ENCODE results near the gene IFNL3.
"Not testable (repeated sequence)": the region's sequence is repeated elsewhere in the genome, so short reads cannot be mapped to it uniquely, and the experiment has no call there.

The IFNL3 gene

GRCh38 chr19:39252458-39252857 is 7.7 kb upstream of the IFNL3 start:
- DNase-seq: no peak

- no peak for DNase-seq
Measured at GRCh38 chr19:39251846-39252245, 7.0 kb upstream of the IFNL3 start.

- no peak for DNase-seq
Measured at GRCh38 chr19:39251081-39251480, 6.3 kb upstream of the IFNL3 start.

- DNase-seq: no peak
Measured at GRCh38 chr19:39248806-39249205, 4.0 kb upstream of the IFNL3 start, which contains the start of gene IFNL4. IFNL4 (minus strand) TSS chr19:39248856.

GRCh38 chr19:39247701-39248664 is 3.2 kb upstream of the IFNL3 start:
- no peak for DNase-seq

- no peak for DNase-seq
Measured at GRCh38 chr19:39246951-39247669, 2.3 kb upstream of the IFNL3 start.

- not testable (repeated sequence) for DNase-seq
Measured at GRCh38 chr19:39245166-39245565, 360 bp upstream of the IFNL3 start.

- not testable (repeated sequence) for DNase-seq
Measured at GRCh38 chr19:39243741-39244140, 1.1 kb downstream of the IFNL3 start.

GRCh38 chr19:39240421-39240820 is 4.4 kb downstream of the IFNL3 start:
- no peak for DNase-seq

GRCh38 chr19:39238944-39239343 is 5.9 kb downstream of the IFNL3 start:
- no peak for DNase-seq

GRCh38 chr19:39238209-39238608 is 6.6 kb downstream of the IFNL3 start:
- DNase-seq: no peak

- DNase-seq: peak in 1 of 2 donors; percentile 39
Measured at GRCh38 chr19:39237200-39238184, 7.3 kb downstream of the IFNL3 start.

GRCh38 chr19:39236527-39236926 is 8.3 kb downstream of the IFNL3 start:
- DNase-seq: no peak

- DNase-seq: no peak
Measured at GRCh38 chr19:39232708-39233107, 12.1 kb downstream of the IFNL3 start.

GRCh38 chr19:39230096-39230764 is 14.6 kb downstream of the IFNL3 start:
- DNase-seq: no peak

GRCh38 chr19:39224910-39225309 is 19.9 kb downstream of the IFNL3 start:
- no peak for DNase-seq

GRCh38 chr19:39223703-39224279 is 21.0 kb downstream of the IFNL3 start:
- DNase-seq: no peak

GRCh38 chr19:39219108-39219507 is 25.7 kb downstream of the IFNL3 start:
- DNase-seq: not testable (repeated sequence)

GRCh38 chr19:39218230-39219007 is 26.4 kb downstream of the IFNL3 start:
- no peak for DNase-seq

- no peak for DNase-seq
Measured at GRCh38 chr19:39217094-39217493, 27.7 kb downstream of the IFNL3 start.

GRCh38 chr19:39215323-39215722 is 29.5 kb downstream of the IFNL3 start:
- not testable (repeated sequence) for DNase-seq
